RWPE2 (cell line): ENCODE measurements around the gene RHBDL1.
A peak's percentile ranks its signal among the peaks of the same experiment; 100 is the strongest.

ENCODE experiments used
- ATAC-seq: fragments of 200-7000 bp; cut with Tn5 transposase; 3 replicates; pipeline ENCODE4 v1.9.1; 2021; ENCODE audit warnings: low read depth
- DNase-seq: peaks from one replicate; pipeline ENCODE4 v3.0.0-alpha.2; 2020; ENCODE audit warnings: low spot score
- H3K27ac ChIP-seq: fragments of 450-650 bp; 2 replicates; pipeline ENCODE4 v1.5.1; 2017; ENCODE audit warnings: mild to moderate bottlenecking; ENCODE audit not compliant: poor library complexity, severe bottlenecking
- H3K27me3 ChIP-seq: fragments of 250-450 bp; sonication (Bioruptor Pico); 2 replicates; pipeline ENCODE4 v1.5.1; 2021; ENCODE audit warnings: mild to moderate bottlenecking, moderate library complexity; ENCODE audit not compliant: insufficient read depth, poor library complexity, severe bottlenecking
- H3K36me3 ChIP-seq: fragments of 250-450 bp; sonication (Bioruptor Pico); 2 replicates; pipeline ENCODE4 v1.5.1; 2020; ENCODE audit warnings: low read depth, mild to moderate bottlenecking, moderate library complexity
- H3K4me1 ChIP-seq: fragments of 250-450 bp; sonication (Bioruptor Pico); 2 replicates; pipeline ENCODE4 v1.5.1; 2021; ENCODE audit warnings: mild to moderate bottlenecking, moderate library complexity; ENCODE audit not compliant: insufficient read depth, poor library complexity, severe bottlenecking
- H3K4me3 ChIP-seq: fragments of 250-450 bp; sonication (Bioruptor Pico); 2 replicates; pipeline ENCODE4 v1.5.1; 2021; ENCODE audit warnings: mild to moderate bottlenecking, moderate library complexity; ENCODE audit not compliant: severe bottlenecking
- H3K9me3 ChIP-seq: fragments of 250-450 bp; sonication (Bioruptor Pico); 2 replicates; pipeline ENCODE4 v1.5.1; 2021; ENCODE audit warnings: mild to moderate bottlenecking, moderate library complexity; ENCODE audit not compliant: severe bottlenecking
- TF ChIP-seq, protein P1 (sequence below): fragments of 450-650 bp; IDR thresholded peaks from one replicate; pipeline ENCODE4 v1.5.1; 2017; ENCODE audit warnings: mild to moderate bottlenecking, moderate library complexity; ENCODE audit not compliant: poor library complexity, severe bottlenecking

Gene RHBDL1

DNA sequence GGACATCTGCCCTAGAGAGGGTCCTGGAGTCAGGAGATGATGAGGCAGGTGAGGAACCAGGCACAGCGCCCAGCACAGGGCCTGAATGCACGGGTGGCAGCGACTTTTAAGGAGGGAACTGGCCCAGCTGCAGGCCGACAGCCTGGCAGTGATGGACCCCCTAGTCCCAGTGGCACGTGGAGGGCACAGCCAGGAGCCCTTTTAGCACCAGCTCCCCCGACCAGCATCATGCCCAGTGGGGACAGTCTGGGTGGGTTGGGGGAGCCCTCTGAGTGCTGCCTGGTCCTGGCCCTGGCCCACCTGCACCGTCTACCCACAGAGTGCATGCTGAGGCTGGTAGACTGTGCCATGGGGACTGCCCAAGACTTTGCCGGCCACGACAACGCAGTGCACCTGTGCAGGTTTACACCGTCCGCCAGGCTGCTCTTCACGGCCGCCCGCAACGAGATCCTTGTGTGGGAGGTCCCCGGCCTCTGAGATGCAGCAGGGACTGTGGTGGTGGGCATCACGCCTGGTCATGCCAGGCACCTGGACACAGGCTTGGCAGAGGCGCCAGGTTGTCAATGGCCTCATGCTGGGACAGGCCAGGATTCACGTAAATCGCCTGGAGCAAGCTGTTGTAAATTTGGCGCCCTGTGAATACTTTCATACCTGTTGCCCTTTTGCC, 8.2 kb upstream of the RHBDL1 start:
- Histone ChIP-seq H3K27me3 (no peaks in the 10 kb centered on the region), H3K4me1 (no peaks in the 10 kb centered on the region), H3K9me3 (no peaks in the 10 kb centered on the region), H3K4me3 (peak overlapping the region; percentile 72), H3K36me3 (peaks cover 34% of the 10 kb centered on the region), H3K27ac (peak overlapping the region; percentile 68)
- DNase-seq, result no peak
- TF ChIP-seq, protein P1, sequence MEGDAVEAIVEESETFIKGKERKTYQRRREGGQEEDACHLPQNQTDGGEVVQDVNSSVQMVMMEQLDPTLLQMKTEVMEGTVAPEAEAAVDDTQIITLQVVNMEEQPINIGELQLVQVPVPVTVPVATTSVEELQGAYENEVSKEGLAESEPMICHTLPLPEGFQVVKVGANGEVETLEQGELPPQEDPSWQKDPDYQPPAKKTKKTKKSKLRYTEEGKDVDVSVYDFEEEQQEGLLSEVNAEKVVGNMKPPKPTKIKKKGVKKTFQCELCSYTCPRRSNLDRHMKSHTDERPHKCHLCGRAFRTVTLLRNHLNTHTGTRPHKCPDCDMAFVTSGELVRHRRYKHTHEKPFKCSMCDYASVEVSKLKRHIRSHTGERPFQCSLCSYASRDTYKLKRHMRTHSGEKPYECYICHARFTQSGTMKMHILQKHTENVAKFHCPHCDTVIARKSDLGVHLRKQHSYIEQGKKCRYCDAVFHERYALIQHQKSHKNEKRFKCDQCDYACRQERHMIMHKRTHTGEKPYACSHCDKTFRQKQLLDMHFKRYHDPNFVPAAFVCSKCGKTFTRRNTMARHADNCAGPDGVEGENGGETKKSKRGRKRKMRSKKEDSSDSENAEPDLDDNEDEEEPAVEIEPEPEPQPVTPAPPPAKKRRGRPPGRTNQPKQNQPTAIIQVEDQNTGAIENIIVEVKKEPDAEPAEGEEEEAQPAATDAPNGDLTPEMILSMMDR, result no peak
- no peak for ATAC-seq

DNA sequence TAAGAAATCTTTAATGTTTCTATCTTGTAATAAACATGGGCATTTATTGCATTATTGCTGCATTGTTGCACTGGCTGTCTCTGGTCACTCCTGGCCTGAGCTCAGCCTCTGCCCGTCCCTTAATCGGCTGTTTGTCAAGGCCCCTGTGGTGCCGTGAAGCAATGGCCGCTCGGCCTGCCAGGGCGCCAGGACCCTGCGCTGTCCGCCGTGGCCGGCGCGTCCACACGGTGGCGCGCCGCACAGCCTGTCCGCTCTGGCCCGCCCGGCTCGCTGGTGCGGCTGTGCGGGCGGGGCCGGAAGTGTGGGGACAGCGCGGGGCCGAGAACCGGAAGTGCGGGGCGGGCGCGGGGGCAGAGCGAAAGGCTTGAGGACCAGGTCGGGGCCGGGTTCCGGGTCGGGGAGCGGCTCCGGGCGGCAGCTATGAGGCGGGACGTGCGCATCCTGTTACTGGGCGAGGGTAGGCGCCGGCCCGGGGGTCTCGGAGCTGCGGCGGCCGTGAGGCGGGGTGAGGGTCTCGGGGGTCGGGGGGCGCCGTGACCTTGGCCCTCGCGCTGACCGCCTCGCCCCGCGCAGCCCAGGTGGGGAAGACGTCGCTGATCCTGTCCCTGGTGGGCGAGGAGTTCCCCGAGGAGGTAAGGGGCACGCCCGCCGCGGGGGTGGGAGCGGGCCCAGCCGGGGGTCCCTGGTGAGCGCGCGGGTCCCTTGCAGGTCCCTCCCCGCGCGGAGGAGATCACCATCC, 7.5 kb upstream of the RHBDL1 start, which contains the start of gene RHOT2:
RHOT2 (plus strand) TSS at position 353 of the 739 bp plus-strand sequence; CDS start at position 421, 68 bp downstream.
- Histone ChIP-seq H3K36me3 (peaks cover 35% of the 10 kb centered on the region), H3K4me3 (peak within 1 kb of the TSS; percentile 72), H3K4me1 (no peaks in the 10 kb centered on the region), H3K27ac (peak within 1 kb of the TSS; percentile 68), H3K27me3 (no peaks in the 10 kb centered on the region), H3K9me3 (no peaks in the 10 kb centered on the region)
- TF ChIP-seq, protein P1, result peak; percentile 97
- ATAC-seq, result peak; percentile 90
- peak; percentile 91 for DNase-seq

DNA sequence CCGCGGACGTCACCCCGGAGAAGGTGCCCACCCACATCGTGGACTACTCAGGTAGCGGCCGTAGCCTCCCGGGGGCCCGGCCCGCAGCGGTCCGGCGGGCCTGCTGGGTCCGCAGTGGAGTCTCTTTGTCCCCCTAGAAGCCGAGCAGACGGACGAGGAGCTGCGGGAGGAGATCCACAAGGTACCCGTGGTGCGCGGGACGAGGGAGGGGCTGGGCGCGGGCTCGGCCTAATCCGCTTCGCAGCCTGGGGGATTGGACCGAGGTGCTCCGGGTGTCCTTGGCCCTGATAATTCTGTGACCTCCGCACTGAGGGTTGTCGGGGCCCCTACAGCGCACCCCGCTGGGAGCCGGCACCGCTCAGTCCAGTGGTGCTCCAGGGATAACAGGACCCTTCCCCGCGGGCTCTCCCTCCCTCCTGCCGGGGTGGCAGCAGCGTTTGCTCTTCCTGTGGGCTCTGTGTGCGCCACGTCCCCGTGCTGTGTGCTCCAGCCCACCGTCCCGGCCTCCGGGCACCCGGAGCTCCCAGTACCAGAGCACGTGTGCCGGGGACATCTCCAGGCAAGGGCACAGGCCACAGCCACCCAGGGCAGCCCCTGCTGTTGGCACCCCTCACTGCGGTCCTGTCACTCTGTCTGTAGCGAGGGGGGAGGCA, 6.8 kb upstream of the RHBDL1 start:
- peak overlapping the region; percentile 72 for H3K4me3 ChIP-seq
- H3K27me3 ChIP-seq, result no peaks in the 10 kb centered on the region
- TF ChIP-seq, protein P1, result no peak
- H3K9me3 ChIP-seq, result no peaks in the 10 kb centered on the region
- H3K36me3 ChIP-seq, result peaks cover 39% of the 10 kb centered on the region
- H3K4me1 ChIP-seq, result no peaks in the 10 kb centered on the region
- ATAC-seq, result peak; percentile 7; the same call in 1 of the 3 replicates
- H3K27ac ChIP-seq, result peak overlapping the region; percentile 68
- no peak for DNase-seq

DNA sequence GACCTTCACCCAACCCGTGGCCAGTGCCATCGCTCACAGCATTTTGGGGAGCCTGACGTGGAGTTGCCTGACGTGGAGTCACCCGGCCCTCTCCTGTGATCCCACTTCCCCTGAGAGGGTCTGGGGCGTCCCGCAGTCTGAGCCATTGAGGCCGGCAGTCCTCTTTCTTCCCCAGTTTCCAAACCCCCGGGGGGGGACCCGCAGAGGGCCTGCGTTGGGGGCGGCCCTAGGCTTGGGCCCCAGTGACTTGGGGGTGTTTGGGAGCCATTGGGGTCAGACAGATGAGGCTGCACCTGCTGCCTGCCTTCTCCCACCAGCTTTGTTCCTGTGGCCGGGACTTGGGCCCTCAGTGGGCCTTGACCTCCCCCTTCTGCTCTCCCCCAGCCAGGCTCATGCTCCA, 5.8 kb upstream of the RHBDL1 start:
- no peak overlapping the region for H3K4me3 ChIP-seq
- peaks cover 46% of the 10 kb centered on the region for H3K36me3 ChIP-seq
- no peak for ATAC-seq

More for the DNA sequence above, 5.8 kb upstream of the RHBDL1 start:
- H3K9me3 ChIP-seq, result no peaks in the 10 kb centered on the region
- H3K27ac ChIP-seq, result no peak overlapping the region
- no peaks in the 10 kb centered on the region for H3K27me3 ChIP-seq
- no peak for DNase-seq
- TF ChIP-seq, protein P1, result no peak
- no peaks in the 10 kb centered on the region for H3K4me1 ChIP-seq
